Inflammatory macrophage treated with lipopolysaccharide for 4 hours (primary cell): ENCODE data around the gene GPX6.
"Not testable (repeated sequence)": the region's sequence is repeated elsewhere in the genome, so short reads cannot be mapped to it uniquely, and the experiment has no call there.

ENCODE experiments used
- DNase-seq: peaks from one replicate; pipeline ENCODE4 v3.0.0-alpha.2; 2020

Gene GPX6

GRCh38 chr6:28480253-28480932, 35.2 kb downstream of the GPX6 start:
- no peak for DNase-seq

DNA sequence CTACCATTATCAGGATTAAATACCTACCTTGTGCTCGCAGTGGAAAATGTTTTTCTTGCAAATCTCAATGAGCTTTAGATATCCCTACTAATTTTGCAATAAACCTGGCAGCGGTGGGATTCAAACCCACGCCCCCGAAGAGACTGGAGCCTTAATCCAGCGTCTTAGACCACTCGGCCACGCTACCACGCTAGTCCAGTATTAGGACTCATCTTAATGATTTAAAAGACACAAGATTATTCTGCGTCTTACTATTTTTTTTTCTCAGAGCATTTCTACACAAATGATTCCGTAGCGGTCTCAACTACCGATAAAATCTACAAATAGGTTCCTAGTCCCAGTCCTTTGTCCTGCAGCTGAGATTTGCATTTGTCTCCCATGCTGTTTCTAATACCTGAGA, 37.1 kb downstream of the GPX6 start:
- no peak for DNase-seq

DNA sequence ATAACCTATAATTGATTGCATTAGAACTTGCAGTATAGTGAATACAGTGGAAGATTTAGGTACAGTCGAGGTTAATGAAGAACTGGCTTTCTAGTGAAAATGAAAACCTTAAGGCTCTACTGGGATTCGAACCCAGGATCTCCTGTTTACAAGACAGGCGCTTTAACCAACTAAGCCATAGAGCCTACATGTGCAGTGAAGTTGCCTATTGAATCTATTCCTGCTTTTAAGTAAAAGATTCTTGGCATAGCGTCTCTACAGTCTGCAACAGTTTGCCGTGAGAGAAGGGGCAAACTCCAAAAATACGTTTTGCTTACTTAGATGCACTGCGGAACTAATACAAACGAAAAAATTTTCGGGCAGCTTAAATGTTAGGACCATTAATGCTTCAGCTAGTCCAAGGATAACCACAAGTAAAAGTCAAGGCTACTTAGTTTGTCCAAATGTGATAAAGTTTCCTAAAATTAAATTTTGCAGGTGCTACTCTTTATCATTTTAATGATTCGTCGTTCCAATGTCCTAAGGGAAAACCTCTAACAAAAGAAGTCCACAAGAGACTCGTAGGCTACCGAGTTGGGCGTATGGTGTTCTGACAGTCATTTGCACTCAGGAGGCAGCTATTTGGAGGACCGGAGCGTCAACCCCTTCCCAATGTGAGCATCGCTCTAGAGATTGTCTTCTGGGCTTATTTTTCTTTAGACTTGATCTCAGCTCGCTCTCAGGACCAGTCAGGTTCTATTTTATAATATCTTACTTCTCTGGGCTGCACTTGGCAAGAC, 41.0 kb downstream of the GPX6 start:
- peak; percentile 20 for DNase-seq

DNA sequence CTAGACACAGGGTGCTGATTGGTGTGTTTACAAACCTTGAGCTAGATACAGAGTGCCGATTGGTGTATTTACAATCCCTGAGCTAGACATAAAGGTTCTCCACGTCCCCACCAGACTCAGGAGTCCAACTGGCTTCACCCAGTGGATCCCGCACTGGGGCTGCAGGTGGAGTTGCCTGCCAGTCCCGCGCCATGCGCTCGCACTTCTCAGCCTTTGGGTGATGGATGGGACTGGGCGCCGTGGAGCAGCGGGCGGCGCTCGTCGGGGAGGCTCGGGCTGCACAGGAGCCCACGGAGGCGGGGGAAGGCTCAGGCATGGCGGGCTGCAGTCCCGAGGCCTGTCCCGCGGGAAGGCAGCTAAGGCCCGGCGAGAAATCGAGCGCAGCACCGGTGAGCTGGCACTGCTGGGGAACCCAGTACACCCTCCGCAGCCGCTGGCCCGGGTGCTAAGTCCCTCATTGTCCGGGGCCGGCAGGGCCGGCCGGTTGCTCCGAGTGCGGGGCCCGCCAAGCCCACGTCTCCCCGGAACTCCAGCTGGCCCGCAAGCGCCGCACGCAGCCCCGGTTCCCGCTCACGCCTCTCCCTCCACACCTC, 46.3 kb downstream of the GPX6 start:
- DNase-seq, result not testable (repeated sequence)

- no peak for DNase-seq
Measured at GRCh38 chr6:28468056-28468455, 47.5 kb downstream of the GPX6 start.

GRCh38 chr6:28462401-28462800, 53.2 kb downstream of the GPX6 start:
- DNase-seq, result no peak

DNA sequence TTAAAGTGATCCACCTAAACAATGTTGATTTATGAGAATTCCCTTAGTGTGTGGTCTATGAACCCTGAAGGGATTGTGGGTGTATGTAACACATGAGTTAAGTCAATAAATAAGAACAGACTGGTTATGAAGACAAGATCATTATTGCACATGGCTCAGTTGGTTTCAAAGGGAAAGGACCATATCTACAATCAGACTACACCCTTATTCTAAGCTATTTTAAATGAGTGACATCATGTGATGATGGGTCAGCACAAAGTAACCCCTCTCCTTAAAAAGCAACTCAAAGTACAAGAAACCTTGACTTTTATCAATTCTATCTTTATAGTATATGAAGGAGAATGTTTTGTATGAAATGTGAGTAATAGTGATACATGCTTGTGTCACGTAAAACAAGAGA, 57.0 kb downstream of the GPX6 start:
- DNase-seq, result no peak
